CD4-positive, CD25-positive, alpha-beta regulatory T cell (primary cell): ENCODE measurements around the gene CTBP2. TPM values are rescaled to one million over a fixed set of nuclear protein-coding genes. Genes with fewer than 3 reads are reported as not detected.
A peak's percentile ranks its signal among the peaks of the same experiment; 100 is the strongest.

Experiments used
- ATAC-seq, 2 donors: fragments of 150-1000 bp; cut with Tn5 transposase; one replicate each; pipeline ENCODE4 v1.10.0; 2021; ENCODE audit warnings: low read depth in 2 of 2, moderate number of reproducible peaks in 2 of 2, moderate library complexity in 1 of 2
- DNase-seq, 3 donors: peaks; one replicate each; pipeline versions ENCODE4 v3.0.0 to v3.0.0-alpha.2; 2012 to 2022; ENCODE audit warnings: mixed read lengths in 1 of 3
- H3K27ac ChIP-seq: one replicate; pipeline ENCODE4 v1.7.0; 2013; ENCODE audit warnings: mild to moderate bottlenecking, low read length; ENCODE audit not compliant: insufficient read depth, poor library complexity, severe bottlenecking
- H3K27me3 ChIP-seq: one replicate; pipeline ENCODE4 v1.7.0; 2013; ENCODE audit warnings: low read length; ENCODE audit not compliant: control insufficient read depth, insufficient read depth
- H3K36me3 ChIP-seq: one replicate; pipeline ENCODE4 v1.7.0; 2013; ENCODE audit warnings: mild to moderate bottlenecking, low read length, moderate library complexity; ENCODE audit not compliant: control insufficient read depth, insufficient read depth
- H3K4me1 ChIP-seq: 2 replicates; pipeline ENCODE4 v1.7.0; 2013; ENCODE audit warnings: mild to moderate bottlenecking, low read length; ENCODE audit not compliant: insufficient read depth, control insufficient read depth, poor library complexity, severe bottlenecking
- H3K4me3 ChIP-seq: one replicate; pipeline ENCODE4 v1.7.0; 2013; ENCODE audit warnings: low read depth, mild to moderate bottlenecking, low read length, moderate library complexity
- H3K9me3 ChIP-seq, 2 experiments: 1 replicate in 1 of 2; 2 replicates in 1 of 2; pipeline ENCODE4 v1.7.0; 2013; ENCODE audit warnings: low read length in 2 of 2, mild to moderate bottlenecking in 1 of 2, moderate library complexity in 1 of 2; ENCODE audit not compliant: control insufficient read depth in 2 of 2
- H3K27ac Mint-ChIP-seq, 3 donors: one replicate each; pipeline ENCODE4 v1.8.0; 2020 to 2022; ENCODE audit warnings: mild to moderate bottlenecking in 3 of 3, mixed read lengths in 3 of 3, moderate library complexity in 2 of 3
- H3K27me3 Mint-ChIP-seq: one replicate; pipeline ENCODE4 v1.8.0; 2022; ENCODE audit warnings: mild to moderate bottlenecking, mixed read lengths
- H3K36me3 Mint-ChIP-seq: one replicate; pipeline ENCODE4 v1.8.0; 2020; ENCODE audit warnings: mixed read lengths
- H3K4me1 Mint-ChIP-seq, 4 donors: one replicate each; pipeline ENCODE4 v1.8.0; 2020 to 2022; ENCODE audit warnings: mixed read lengths in 4 of 4, mild to moderate bottlenecking in 1 of 4
- H3K4me3 Mint-ChIP-seq, 4 donors: one replicate each; pipeline ENCODE4 v1.8.0; 2020 to 2022; ENCODE audit warnings: mild to moderate bottlenecking in 4 of 4, mixed read lengths in 4 of 4, moderate library complexity in 3 of 4
- H3K9me3 Mint-ChIP-seq, 7 donors: one replicate each; pipeline ENCODE4 v1.8.0; 2020 to 2022; ENCODE audit warnings: mixed read lengths in 7 of 7, mild to moderate bottlenecking in 3 of 7, moderate library complexity in 2 of 7
- polyA plus RNA-seq, 4 donors: library from polyadenylated mRNA; unstranded; fragments of 300-500 nt; fragmentation: Illumina TruSeq; gene quantifications; one replicate each; pipeline ENCODE4 v1.2.3, GENCODE V29; 2021
- total RNA-seq: library from RNA; stranded (reverse); gene quantifications from one replicate; pipeline ENCODE4 v1.2.3, GENCODE V29; 2022

Gene CTBP2
- total and polyA plus RNA-seq, 5 donors from 2014 or later = 0.10 to 0.49 (median 0.13) TPM; not detected in 2

DNA sequence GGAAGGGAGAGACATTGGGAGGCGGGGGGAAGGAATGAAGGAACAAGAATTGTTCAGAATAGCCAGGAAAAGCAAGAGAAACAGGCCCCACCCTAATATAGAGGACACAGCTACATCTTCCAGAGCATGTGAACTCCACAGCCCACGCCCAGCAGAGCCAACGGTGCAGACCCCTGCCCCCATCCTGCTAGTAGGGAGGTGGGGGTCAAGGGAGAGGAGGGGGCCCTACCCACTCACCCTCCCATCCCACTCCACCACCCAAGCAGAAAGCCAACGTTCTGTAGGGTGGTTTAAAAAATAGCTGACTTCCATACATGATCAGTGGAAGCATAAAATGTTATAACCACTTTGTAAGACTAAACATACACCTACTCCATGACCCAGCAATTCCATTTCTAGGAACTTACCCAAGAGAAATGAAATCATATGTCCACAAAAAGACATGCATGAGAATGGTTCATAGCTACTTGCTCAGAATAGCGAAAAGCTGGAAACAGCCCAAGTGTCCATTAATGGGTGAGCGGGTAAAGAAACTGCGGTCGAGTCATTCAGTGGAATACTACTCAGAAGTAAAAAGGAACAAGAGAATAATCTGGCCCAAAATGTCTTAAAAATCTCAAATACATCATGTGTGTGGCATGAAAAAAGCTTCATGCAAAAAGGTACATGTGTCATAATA, 31.8 kb downstream of the CTBP2 start:
- H3K4me3 ChIP-seq = no peak overlapping the region
- H3K36me3 Mint-ChIP-seq = no peaks in the 10 kb centered on the region

GRCh38 chr10:125127986-125128385, 32.4 kb downstream of the CTBP2 start:
- DNase-seq (no peak), ATAC-seq (no peak)
- H3K36me3 Mint-ChIP-seq = no peaks in the 10 kb centered on the region
- Histone ChIP-seq H3K27ac (no peak overlapping the region), H3K4me1 (no peaks in the 10 kb centered on the region), H3K36me3 (no peaks in the 10 kb centered on the region), H3K27me3 (no peaks in the 10 kb centered on the region), H3K4me3 (no peak overlapping the region), H3K9me3 (peaks cover 0 to 5% of the 10 kb centered on the region in 2 experiments)
- H3K4me1 Mint-ChIP-seq = no peaks in the 10 kb centered on the region
- no peak overlapping the region for H3K4me3 Mint-ChIP-seq
- H3K27me3 Mint-ChIP-seq = peaks cover 9% of the 10 kb centered on the region
- peaks cover 0 to 4% (median 0%) of the 10 kb centered on the region in 7 donors for H3K9me3 Mint-ChIP-seq
- no peak overlapping the region for H3K27ac Mint-ChIP-seq

More for the DNA sequence above, 31.8 kb downstream of the CTBP2 start:
- Mint-ChIP-seq H3K27me3 (peaks cover 9% of the 10 kb centered on the region), H3K9me3 (peaks cover 0 to 4% (median 0%) of the 10 kb centered on the region in 7 donors), H3K4me3 (no peak overlapping the region), H3K27ac (no peak overlapping the region), H3K4me1 (no peaks in the 10 kb centered on the region)
- H3K9me3 ChIP-seq = peaks cover 0 to 5% of the 10 kb centered on the region in 2 experiments
- DNase-seq (no peak), ATAC-seq (no peak)
- H3K27me3 ChIP-seq = no peaks in the 10 kb centered on the region
- H3K27ac ChIP-seq = no peak overlapping the region
- no peaks in the 10 kb centered on the region for H3K4me1 ChIP-seq
- H3K36me3 ChIP-seq = no peaks in the 10 kb centered on the region

DNA sequence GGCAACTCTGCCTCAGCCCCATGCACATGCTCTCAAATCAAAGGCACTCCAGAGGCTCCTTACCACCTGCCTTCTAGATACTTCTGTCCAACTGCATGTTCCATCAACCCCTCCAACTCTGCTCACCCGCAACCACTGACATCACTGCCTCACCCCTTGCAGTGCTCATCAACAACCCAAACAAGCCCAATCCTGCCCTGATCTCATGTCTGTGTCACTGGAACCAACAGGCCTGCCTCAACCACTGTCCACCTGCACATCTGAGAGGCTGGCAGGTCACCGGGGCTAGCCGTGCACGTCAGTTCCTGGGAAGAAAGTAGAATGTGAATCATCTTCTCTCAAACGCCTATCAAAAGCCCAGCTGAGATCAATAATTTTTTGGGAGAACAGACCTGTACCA, 33.3 kb downstream of the CTBP2 start:
- H3K4me3 ChIP-seq = no peak overlapping the region
- H3K9me3 ChIP-seq = peaks cover 0 to 5% of the 10 kb centered on the region in 2 experiments
- H3K27ac ChIP-seq = no peak overlapping the region
- Mint-ChIP-seq H3K9me3 (peaks cover 0 to 4% (median 0%) of the 10 kb centered on the region in 7 donors), H3K27ac (no peak overlapping the region), H3K4me1 (no peaks in the 10 kb centered on the region), H3K27me3 (peaks cover 9% of the 10 kb centered on the region), H3K36me3 (no peaks in the 10 kb centered on the region), H3K4me3 (peak overlapping the region in 1 of 4 donors; percentile 32)
- ATAC-seq (no peak), DNase-seq (no peak)
- no peaks in the 10 kb centered on the region for H3K36me3 ChIP-seq
- no peaks in the 10 kb centered on the region for H3K4me1 ChIP-seq
- H3K27me3 ChIP-seq = no peaks in the 10 kb centered on the region

DNA sequence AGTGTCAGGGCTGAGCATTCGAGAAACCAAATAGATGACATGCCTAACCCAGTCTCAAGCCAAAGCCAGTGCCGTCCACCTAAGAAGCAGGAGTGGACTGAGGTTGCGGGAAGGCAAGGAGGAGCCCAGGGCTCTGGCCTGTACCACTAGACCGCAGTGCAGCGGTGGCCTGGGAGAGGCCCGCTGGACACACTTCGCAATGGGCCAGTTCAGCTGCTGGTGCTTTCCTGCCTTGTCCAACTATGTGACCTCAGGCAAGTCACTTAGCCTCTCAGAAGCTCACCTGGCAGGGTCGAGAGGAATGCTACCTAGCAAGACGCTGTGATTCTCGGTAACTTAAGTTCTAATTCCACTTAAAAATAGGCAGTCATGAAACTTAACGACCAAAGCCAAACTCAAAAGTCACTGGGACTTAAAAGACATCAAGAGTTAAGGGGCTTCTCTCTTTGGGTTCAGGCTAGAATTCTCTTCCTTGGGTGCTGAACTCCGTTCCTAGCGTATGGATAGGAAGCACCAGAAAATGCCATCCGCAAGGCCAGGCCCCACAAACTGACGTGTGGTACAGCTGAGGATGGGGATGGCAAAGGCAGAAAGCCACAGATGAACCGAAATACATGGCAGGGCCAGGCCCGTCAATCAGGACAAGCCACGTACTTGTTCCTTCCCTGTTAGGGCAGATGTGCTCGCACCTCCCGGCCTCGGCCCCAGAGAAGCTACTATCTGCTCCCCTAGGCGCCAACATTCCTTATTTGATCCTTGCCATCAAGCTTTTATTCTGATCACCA, 34.2 kb downstream of the CTBP2 start:
- Mint-ChIP-seq H3K4me1 (no peaks in the 10 kb centered on the region), H3K27ac (no peak overlapping the region), H3K4me3 (no peak overlapping the region), H3K27me3 (peaks cover 15% of the 10 kb centered on the region), H3K9me3 (peaks cover 0 to 2% (median 0%) of the 10 kb centered on the region in 7 donors), H3K36me3 (no peaks in the 10 kb centered on the region)
- Histone ChIP-seq H3K4me1 (no peaks in the 10 kb centered on the region), H3K9me3 (peaks cover 0 to 2% of the 10 kb centered on the region in 2 experiments), H3K27me3 (no peaks in the 10 kb centered on the region), H3K36me3 (no peaks in the 10 kb centered on the region), H3K4me3 (no peak overlapping the region), H3K27ac (no peak overlapping the region)
- ATAC-seq (no peak), DNase-seq (no peak)

GRCh38 chr10:125124907-125125306, 35.5 kb downstream of the CTBP2 start:
- Mint-ChIP-seq H3K36me3 (no peaks in the 10 kb centered on the region), H3K27me3 (peaks cover 15% of the 10 kb centered on the region), H3K4me3 (no peak overlapping the region), H3K9me3 (peaks cover 0 to 4% (median 0%) of the 10 kb centered on the region in 7 donors), H3K27ac (no peak overlapping the region), H3K4me1 (no peaks in the 10 kb centered on the region)
- no peaks in the 10 kb centered on the region for H3K36me3 ChIP-seq
- no peaks in the 10 kb centered on the region for H3K27me3 ChIP-seq
- no peak overlapping the region for H3K4me3 ChIP-seq
- no peaks in the 10 kb centered on the region for H3K9me3 ChIP-seq
- ATAC-seq (no peak), DNase-seq (no peak)
- no peak overlapping the region for H3K27ac ChIP-seq
- no peaks in the 10 kb centered on the region for H3K4me1 ChIP-seq

GRCh38 chr10:125124115-125124487, 36.3 kb downstream of the CTBP2 start:
- no peaks in the 10 kb centered on the region for H3K27me3 ChIP-seq
- no peak overlapping the region for H3K27ac ChIP-seq
- no peaks in the 10 kb centered on the region for H3K9me3 ChIP-seq
- H3K4me3 ChIP-seq = no peak overlapping the region
- Mint-ChIP-seq H3K9me3 (peaks cover 0 to 4% (median 0%) of the 10 kb centered on the region in 7 donors), H3K36me3 (no peaks in the 10 kb centered on the region), H3K4me3 (no peak overlapping the region), H3K27ac (no peak overlapping the region), H3K4me1 (no peaks in the 10 kb centered on the region), H3K27me3 (peaks cover 15% of the 10 kb centered on the region)
- ATAC-seq = no peak
- no peaks in the 10 kb centered on the region for H3K4me1 ChIP-seq
- no peaks in the 10 kb centered on the region for H3K36me3 ChIP-seq
- DNase-seq = no peak

GRCh38 chr10:125123476-125124114, 36.8 kb downstream of the CTBP2 start:
- Mint-ChIP-seq H3K4me1 (no peaks in the 10 kb centered on the region), H3K27ac (no peak overlapping the region), H3K27me3 (peaks cover 15% of the 10 kb centered on the region), H3K36me3 (no peaks in the 10 kb centered on the region), H3K9me3 (peaks cover 0 to 4% (median 0%) of the 10 kb centered on the region in 7 donors), H3K4me3 (no peak overlapping the region)
- H3K36me3 ChIP-seq = no peaks in the 10 kb centered on the region
- DNase-seq (no peak), ATAC-seq (no peak)
- H3K27me3 ChIP-seq = no peaks in the 10 kb centered on the region
- H3K27ac ChIP-seq = no peak overlapping the region
- no peaks in the 10 kb centered on the region for H3K9me3 ChIP-seq
- H3K4me3 ChIP-seq = no peak overlapping the region
- H3K4me1 ChIP-seq = no peaks in the 10 kb centered on the region
